ENCODE measurements around the gene BUD31.

- TF ChIP-seq SUZ12 (IDR thresholded peaks at IDR 0.05) (no peak), SP1 (IDR thresholded peaks at IDR 0.05) (no peak), FOXK2 (IDR thresholded peaks at IDR 0.05) (no peak), BHLHE40 (IDR thresholded peaks at IDR 0.05; ENCODE audit: borderline replicate concordance) (no peak), ARNT (IDR thresholded peaks at IDR 0.05) (no peak), FOXA1 (IDR thresholded peaks at IDR 0.05) (no peak), FOXM1 (IDR thresholded peaks at IDR 0.05; ENCODE audit: borderline replicate concordance) (no peak)
Observed at GRCh38 chr7:99408379-99409191, at the start of gene BUD31, which contains the start of gene PDAP1.
